Stimulated activated CD8-positive, alpha-beta memory T cell treated with anti-CD3 and anti-CD28 coated beads, Interleukin-12 subunit alpha, Interleukin-12 subunit beta, amount 100 ng/mL, for 1 hour (primary cell): ENCODE measurements around the gene NUMA1.

Experiments used
- DNase-seq: peaks from one replicate; pipeline ENCODE4 v3.0.0-alpha.2; 2020; ENCODE audit warnings: low read depth

The NUMA1 gene, protein sequence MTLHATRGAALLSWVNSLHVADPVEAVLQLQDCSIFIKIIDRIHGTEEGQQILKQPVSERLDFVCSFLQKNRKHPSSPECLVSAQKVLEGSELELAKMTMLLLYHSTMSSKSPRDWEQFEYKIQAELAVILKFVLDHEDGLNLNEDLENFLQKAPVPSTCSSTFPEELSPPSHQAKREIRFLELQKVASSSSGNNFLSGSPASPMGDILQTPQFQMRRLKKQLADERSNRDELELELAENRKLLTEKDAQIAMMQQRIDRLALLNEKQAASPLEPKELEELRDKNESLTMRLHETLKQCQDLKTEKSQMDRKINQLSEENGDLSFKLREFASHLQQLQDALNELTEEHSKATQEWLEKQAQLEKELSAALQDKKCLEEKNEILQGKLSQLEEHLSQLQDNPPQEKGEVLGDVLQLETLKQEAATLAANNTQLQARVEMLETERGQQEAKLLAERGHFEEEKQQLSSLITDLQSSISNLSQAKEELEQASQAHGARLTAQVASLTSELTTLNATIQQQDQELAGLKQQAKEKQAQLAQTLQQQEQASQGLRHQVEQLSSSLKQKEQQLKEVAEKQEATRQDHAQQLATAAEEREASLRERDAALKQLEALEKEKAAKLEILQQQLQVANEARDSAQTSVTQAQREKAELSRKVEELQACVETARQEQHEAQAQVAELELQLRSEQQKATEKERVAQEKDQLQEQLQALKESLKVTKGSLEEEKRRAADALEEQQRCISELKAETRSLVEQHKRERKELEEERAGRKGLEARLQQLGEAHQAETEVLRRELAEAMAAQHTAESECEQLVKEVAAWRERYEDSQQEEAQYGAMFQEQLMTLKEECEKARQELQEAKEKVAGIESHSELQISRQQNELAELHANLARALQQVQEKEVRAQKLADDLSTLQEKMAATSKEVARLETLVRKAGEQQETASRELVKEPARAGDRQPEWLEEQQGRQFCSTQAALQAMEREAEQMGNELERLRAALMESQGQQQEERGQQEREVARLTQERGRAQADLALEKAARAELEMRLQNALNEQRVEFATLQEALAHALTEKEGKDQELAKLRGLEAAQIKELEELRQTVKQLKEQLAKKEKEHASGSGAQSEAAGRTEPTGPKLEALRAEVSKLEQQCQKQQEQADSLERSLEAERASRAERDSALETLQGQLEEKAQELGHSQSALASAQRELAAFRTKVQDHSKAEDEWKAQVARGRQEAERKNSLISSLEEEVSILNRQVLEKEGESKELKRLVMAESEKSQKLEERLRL (N-terminal part only)

DNA sequence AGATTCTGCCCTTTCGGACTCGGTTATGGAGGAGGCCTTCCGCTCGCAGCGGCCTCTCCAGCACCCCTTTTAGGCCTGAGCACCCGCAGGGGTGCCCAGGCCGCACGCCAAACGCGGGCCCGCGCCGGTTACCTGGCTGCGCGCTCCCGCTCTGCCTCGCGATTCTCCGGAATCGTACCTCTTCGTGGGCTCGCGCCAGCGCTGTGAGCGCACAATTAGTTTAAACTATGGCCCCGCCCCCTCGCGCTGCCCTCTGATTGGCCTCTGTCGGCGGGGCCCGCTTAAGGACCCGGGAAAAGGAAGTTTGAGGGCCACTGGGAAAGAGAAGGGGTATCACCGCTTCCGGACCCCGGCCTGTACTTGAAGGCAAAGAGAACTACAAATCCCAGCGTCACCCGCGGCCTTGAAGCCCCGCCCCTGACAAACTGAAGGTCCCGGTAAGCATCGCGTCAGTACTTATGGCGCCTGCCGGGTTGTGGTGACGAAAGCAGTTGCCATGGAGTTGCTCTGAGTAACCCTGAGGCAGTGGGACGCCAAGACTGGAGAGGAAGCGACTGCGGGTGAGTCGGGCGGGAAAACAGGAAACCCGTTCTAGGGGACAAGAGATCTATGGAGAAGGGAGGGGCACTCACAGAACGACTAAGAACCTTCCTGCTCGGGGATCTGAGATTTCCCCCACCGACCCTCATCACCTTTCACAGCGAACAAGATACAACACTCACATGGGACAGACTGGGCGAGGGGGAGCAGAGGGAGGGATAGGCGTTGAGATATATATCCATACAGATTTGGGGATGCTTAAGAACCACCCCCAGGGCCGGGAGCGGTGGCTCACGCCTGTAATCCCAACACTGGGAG, at the start of gene NUMA1, which contains the start of gene LRRC51:
Gene NUMA1 (minus strand): TSS at position 217 of the 858 bp plus-strand sequence. CDS start 44,599 bp downstream, outside the sequence.
Gene LRRC51 (plus strand): TSS at position 525 of the 858 bp plus-strand sequence. CDS start 8,234 bp downstream, outside the sequence.
- DNase-seq = peak; percentile 98

DNA sequence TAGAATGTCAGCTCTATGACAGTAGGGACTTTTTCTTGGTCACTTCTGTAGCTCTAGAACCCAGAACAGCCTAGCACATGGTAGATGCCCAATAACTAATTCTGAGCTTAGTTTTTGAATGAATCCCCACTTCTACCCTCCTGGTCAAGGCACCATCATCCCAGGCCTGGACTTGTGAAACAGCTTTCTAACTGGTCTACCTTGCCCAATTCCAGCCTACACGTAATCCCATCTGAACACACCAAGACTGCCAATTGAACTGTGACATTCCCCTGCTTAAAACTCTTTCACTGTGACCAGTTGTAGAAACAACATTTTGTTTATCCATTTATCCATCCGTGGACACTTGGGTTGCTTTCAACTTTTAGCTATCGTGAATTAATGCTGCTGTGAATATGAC, 49.0 kb upstream of the NUMA1 start:
- DNase-seq = no peak

GRCh38 chr11:72127923-72128322, 47.6 kb upstream of the NUMA1 start:
- no peak for DNase-seq

- DNase-seq = no peak
These were observed 45.6 kb upstream of the NUMA1 start for GRCh38 chr11:72125956-72126355.

GRCh38 chr11:72124046-72124445, 43.7 kb upstream of the NUMA1 start:
- DNase-seq = no peak

GRCh38 chr11:72123117-72123653, 42.8 kb upstream of the NUMA1 start:
- no peak for DNase-seq

- no peak for DNase-seq
These were observed 42.3 kb upstream of the NUMA1 start for GRCh38 chr11:72122607-72123006.

DNA sequence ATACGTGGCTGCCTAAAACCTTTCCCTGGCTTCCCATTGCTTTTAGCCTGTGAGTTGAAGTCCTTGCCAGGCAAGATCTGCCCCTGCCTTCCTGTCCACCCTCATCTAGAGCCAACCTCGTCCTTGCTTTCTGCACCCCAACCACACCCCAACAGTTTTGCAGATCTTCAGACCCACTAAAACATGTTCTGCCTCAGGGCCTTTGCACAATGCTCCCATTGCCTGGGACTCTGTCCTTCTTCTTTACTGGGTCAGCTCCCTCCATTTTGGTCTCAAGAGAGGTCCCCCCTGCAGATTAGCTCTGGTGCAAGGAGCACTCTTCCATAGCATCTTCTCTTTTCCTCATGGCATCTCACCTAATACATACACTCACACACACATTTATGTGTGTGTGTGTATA, 40.6 kb upstream of the NUMA1 start:
- no peak for DNase-seq

DNA sequence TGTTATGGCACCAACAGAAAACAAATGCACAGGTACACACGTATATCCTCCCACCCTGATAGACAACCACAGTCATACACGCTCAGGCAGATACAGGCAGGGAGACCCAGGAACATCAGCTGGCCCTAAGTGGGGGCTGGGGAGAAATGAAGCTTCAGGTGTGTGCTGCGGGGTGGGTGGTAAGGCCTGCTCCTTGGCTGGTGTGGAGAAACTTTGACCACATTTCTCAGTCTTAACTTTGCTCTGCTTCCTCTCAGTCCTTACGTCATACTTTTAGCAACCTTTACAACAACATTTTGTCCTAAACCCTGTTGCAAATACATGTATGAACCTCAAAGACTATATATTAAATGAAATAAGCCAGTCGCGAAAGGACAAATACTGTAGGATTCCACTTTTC, 38.9 kb upstream of the NUMA1 start:
- no peak for DNase-seq

- DNase-seq = no peak
These were observed 35.8 kb upstream of the NUMA1 start for GRCh38 chr11:72116019-72116755.

GRCh38 chr11:72114570-72114969, 34.2 kb upstream of the NUMA1 start:
- DNase-seq = no peak

DNA sequence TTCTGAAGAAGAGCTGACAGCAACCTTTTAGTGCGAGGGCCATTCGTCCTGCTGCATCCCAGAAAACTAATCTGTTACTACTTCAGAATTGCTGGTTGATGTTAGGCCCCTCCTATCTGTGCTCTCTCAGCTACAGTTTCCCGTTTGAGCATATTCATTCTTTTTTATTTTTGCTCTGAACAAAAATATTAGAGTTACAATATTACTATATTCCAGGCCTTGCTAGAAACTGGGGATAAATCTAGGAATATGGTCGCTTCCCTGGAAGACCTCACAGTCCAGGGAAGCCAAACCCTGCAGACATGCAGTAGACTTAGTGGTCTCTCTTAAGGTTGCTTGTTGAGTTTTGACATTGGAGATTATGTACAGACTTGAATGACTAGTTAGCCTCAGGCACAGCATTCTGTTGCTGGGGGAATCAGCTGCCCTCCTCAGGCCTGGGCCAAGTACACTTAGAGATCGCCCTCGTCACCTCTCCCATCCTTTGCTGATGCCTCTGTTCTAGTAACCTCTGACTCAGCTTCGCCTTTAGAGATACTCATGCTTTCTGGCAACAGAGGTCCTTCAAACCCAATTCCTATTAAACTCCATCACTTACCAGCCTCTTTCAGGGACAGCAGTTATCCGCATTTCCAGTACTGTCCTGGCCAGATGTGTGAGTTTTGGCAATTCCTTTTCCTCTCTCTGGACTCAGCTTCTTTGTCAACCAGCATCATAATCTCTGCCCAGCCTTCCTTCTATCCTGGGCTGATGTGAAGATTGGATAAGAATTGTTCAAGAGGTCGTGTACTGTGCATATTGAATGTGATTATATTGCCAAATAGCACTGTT, 32.9 kb upstream of the NUMA1 start:
- no peak for DNase-seq

- peak; percentile 97 for DNase-seq
These were observed 32.0 kb upstream of the NUMA1 start, which contains the start of gene ANAPC15 for GRCh38 chr11:72112143-72112977. ANAPC15 (minus strand) TSS chr11:72112695; CDS start chr11:72111276, 1,419 bp downstream.

DNA sequence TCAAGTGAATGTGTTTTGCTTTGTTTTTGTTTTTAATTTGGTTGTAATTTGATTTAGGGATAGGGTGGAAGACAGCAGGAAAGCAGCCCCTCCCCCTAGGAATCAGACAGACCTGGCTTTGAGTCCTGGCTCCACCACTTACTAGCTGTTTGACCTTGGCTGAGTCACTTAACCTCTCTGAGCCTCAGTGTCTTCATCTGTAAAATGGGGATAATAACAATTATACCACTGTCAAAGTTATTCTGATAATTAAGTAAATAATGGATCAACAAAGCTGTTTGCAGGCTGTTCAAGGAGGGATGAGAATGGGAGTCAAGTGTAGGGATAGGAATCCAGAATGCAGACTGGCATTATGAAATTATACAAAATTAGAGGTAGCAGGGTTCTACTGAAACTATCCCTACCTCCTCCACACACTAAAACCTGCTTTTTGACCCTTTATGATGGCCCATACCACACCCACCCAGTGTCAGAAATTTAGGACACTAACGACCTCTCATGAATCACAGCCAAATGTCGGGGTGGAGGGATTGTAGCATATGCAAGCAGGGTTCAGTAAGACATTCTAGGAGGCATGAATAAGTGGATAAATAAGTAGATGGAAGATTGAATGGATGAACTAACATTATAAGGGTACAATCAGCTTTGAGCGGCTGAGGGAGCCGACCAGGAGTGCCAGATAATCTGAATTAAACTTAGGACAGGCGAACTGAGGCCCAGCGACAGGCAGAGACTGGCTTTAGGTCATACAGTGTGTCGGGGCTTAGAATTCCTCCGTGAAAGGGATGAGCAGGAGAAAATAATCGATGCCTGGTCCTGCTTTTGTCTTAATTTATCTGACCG, 31.2 kb upstream of the NUMA1 start:
- DNase-seq = no peak

DNA sequence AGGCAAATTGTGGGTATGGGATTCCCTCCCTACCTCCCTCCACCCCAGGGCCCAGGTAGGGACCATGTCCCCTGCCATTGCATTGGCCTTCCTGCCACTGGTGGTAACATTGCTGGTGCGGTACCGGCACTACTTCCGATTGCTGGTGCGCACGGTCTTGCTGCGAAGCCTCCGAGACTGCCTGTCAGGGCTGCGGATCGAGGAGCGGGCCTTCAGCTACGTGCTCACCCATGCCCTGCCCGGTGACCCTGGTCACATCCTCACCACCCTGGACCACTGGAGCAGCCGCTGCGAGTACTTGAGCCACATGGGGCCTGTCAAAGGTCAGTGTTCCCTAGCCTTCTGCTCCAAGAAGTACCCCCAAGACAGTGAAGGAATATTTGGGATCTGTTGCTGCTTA, 25.5 kb upstream of the NUMA1 start, which contains the start of gene TOMT:
Gene TOMT (plus strand): TSS at position 37 of the 400 bp plus-strand sequence. CDS start 28 bp downstream, at position 65.
- no peak for DNase-seq

DNA sequence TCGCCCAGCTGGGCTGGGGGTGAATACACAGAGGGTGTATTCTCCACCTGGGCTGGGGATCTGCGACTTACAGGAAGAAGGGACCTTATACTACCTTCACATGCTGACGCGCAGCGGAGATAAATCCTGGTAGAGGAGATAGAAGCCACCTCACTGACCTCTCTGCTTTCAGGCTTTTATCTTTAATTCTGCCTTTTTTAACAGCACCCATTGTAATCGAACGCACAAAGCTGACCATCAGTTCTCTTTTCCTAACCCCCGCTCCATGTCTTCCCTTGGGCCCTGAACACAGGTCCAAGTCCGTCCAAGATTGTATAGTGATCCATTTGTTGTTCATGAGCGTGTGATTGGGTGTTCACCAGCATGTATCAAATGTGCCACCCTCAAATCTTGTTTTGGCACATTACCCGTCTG, 23.4 kb upstream of the NUMA1 start:
- no peak for DNase-seq
